GM21447 (cell line): ENCODE measurements around the gene URB2.
A peak's percentile ranks its signal among the peaks of the same experiment; 100 is the strongest.

Experiments used
- ATAC-seq: cut with Tn5 transposase; IDR thresholded peaks from one replicate; pipeline ENCODE4 v1.9.1; 2021; ENCODE audit not compliant: unreplicated experiment

The URB2 gene

GRCh38 chr1:229643996-229644745, 18.1 kb downstream of the URB2 start:
- ATAC-seq: peak; percentile 79

DNA sequence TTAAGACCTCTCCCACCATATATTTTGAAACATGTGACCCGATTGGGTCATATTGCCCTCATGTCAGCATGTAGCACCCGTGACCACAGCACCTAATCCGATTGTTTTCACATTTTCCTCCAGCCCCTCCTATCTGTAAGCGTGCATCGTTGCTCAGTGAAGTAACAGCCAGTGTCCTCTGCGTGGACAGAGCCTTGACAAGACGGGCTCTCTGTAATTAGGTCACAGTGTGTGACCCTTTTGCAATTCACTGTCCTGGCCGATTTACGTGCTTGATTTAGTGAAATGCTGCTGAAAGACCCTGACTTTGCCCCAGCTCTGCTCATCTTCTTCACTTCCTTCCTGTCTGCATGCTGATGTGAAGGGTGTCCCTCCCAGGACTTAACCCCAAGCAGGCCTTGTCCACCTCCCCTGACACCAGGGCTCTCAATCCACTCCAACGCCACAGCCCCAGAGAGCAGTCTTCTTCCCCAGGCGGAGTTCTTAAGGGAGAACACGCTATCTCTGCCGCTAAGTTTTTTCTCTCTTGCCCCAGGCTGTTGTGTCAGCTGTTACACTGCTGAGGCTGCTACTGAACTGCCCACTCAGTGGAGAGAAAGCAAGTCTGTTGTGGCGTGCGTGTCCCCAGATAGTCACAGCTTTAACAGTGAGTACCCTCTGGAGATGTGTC, 19.4 kb downstream of the URB2 start:
- no peak for ATAC-seq

DNA sequence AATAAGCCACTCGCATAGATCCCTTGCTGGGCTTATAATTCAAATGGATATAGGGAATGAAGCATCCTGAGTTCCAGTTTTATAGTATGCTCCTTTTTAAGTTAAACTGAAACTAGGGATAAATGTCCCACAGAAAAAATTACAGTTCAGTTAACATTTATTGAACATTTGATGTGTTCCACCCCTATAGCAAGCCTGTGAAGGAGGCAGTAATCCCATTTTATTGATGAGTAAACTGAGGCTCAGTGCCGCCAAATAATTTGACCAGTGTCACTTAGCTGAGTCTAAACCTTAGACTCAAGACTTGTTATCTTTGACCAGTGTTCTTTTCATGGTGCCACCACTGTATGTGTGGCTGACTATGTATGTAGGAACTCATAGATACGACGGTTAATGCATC, 22.4 kb downstream of the URB2 start:
- no peak for ATAC-seq

GRCh38 chr1:229650045-229650444, 24.0 kb downstream of the URB2 start:
- no peak for ATAC-seq

- no peak for ATAC-seq
Measured at GRCh38 chr1:229651546-229651945, 25.5 kb downstream of the URB2 start.

DNA sequence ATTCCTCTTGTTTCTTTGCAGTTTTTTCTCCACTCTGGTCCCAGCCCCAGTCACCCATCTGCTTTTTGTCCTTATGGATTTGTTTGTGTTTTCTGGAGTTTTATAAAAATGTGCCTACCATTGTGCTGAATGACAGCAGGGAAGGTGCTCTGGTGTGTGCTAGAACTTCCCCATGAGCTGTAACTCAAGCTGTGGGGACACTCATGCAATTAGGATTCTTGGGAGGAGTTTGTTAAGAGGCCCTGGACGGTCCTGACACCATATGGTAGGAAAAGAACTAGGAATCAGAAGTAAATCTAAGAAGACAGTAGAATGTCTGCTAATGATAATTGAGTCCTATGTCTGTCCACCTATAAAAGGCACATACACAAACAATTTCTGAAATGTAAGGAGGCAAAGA, 27.4 kb downstream of the URB2 start:
- no peak for ATAC-seq

GRCh38 chr1:229655781-229656180, 29.7 kb downstream of the URB2 start:
- no peak for ATAC-seq

DNA sequence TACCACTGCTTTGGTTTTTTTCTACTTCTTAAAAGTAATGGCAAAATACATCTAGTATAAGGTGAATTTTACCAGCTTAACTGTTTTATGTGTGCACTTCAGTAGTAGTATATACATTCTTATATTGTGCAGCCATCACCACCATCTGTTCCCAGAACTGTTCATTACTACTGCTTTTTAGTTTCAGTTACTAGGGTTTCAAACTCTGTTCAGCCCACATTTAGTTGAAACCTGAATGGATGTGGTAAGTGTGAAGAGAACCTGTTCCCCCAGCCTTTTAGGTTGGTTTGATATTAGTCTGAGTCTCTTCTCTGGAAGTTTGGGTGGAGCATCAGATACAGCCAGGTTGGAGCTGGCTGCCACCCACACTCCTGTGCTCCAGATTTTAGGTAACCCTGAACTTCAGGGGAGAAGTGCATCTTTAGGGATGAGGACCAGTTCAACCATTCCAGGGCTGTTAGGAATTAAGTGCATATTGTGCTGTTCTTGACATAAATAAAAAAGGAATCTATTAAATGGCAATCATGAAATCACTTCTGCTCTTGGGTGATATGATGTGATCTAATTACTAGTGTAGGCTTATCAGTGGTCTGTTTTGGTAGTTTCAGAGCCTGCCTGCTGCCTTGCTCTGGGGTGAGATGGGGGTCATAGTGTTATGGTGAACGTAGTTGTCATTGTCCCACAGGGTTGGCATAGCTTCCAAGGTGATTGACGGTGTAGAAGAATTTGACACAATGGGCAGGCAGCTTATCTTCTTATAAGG, 32.1 kb downstream of the URB2 start:
- no peak for ATAC-seq

GRCh38 chr1:229661022-229661877, 35.2 kb downstream of the URB2 start:
- no peak for ATAC-seq

- ATAC-seq: no peak
Measured at GRCh38 chr1:229661897-229662296, 35.9 kb downstream of the URB2 start.

- peak; percentile 68 for ATAC-seq
Measured at GRCh38 chr1:229664133-229664689, 38.2 kb downstream of the URB2 start.

GRCh38 chr1:229665912-229666558, 40.0 kb downstream of the URB2 start:
- ATAC-seq: no peak

DNA sequence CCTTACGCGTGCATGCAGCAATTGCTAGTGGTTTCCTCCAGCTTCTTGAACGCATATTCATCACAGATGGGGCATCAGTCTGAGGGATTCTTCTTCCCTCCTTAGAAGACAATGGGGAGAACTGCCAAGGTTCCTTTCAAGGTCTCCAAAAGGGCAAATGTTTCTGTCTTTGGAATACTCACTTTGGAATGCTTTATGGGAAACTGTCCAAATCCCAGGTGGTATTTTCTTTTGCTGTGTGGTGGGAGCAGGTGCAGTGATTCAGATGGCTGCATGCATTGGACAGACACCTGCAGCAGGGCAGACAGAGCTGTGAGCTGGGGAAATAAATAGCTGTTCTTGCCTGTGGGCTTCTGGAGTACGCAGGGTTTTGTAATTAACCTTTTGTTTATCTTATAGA, 40.5 kb downstream of the URB2 start:
- no peak for ATAC-seq

GRCh38 chr1:229669333-229669732, 43.3 kb downstream of the URB2 start:
- ATAC-seq: no peak

GRCh38 chr1:229671310-229671709, 45.3 kb downstream of the URB2 start:
- ATAC-seq: no peak

GRCh38 chr1:229672246-229672645, 46.2 kb downstream of the URB2 start:
- ATAC-seq: no peak

GRCh38 chr1:229674042-229674441, 48.0 kb downstream of the URB2 start:
- no peak for ATAC-seq

DNA sequence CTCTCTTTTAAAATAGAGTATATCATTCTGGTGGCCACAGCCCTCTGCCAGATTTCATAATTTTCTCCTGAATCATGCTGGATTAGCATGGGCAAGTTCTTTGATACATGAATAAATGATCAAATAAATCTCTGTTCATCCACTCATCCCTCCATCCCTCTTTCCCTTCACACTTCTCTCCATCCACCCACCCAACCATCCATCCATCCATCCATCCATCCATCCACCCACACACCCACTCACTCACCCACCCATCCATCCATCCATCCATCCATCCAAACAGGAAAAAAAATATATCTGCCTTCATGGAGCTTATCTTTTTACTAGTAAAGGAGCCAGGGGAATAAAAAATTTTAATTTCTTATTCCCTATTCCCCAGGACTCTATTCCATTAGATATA, 49.3 kb downstream of the URB2 start:
- no peak for ATAC-seq

- no peak for ATAC-seq
Measured at GRCh38 chr1:229685149-229685548, 59.1 kb downstream of the URB2 start.

DNA sequence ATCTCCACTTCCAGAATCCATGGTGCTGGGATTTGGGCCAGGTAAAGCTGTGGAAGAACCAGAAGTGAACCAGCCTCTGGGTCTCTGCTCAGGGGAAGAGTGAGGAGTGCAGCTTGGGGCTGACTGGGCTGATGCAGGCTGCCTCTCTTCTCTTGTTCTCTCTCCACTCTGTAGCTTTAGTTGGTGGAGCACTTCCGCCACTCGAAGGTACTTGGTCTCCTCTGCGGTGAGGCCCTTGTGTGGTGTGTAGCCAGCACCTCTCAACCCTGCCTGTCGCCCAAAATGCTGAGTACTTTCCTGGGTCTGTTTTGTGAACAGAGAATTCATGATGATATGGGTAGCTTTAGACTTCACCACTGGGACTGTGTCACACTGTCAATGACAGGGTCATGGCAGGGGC, 63.2 kb downstream of the URB2 start:
- ATAC-seq: no peak
